GM10248 (cell line): Measurements from ENCODE around the gene EXOSC9.
A peak's percentile ranks its signal among the peaks of the same experiment; 100 is the strongest.

Experiments
- CTCF ChIA-PET: fragments of 300-600 bp; sonication (Branson Sonifier 250); formaldehyde crosslinking; extraction: SDS; loops from one replicate; lab custom pipeline; 2021; ENCODE audit warnings: antibody characterized with exemption; lab: Yijun Ruan, JAX
- POLR2A ChIA-PET: fragments of 350-650 bp; sonication (Branson Sonifier 250); formaldehyde crosslinking; extraction: SDS; loops from one replicate; lab custom pipeline; 2020; ENCODE audit warnings: antibody characterized with exemption; lab: Yijun Ruan, JAX
- DNase-seq: peaks from one replicate; pipeline ENCODE4 v3.0.0; 2012; ENCODE audit errors: extremely low spot score
- CTCF ChIP-seq: IDR thresholded peaks from 2 replicates; pipeline ENCODE4 v1.5.1; 2012; ENCODE audit warnings: mild to moderate bottlenecking, low read depth; ENCODE audit errors: extremely low read depth, missing control alignments, control extremely low read depth

Gene EXOSC9

GRCh38 chr4:121790976-121791375 lies 10.1 kb upstream of the EXOSC9 start:
- POLR2A ChIA-PET: interaction anchor here (1.0 kb wide), 1 partner anchor 94 kb away, joined by 3 read pairs; the partner anchor contains the start of gene ANXA5
- TF ChIP-seq CTCF: no peak
- no peak for DNase-seq
- CTCF ChIA-PET: interaction anchor here (1.2 to 1.4 kb wide), 3 partner anchors 9 to 54 kb away, joined by 3 to 4 read pairs (median 3); no protein-coding TSS in a partner anchor

GRCh38 chr4:121791481-121791880 lies 9.6 kb upstream of the EXOSC9 start:
- no peak for TF ChIP-seq CTCF
- POLR2A ChIA-PET: interaction anchor here (1.0 kb wide), 1 partner anchor 95 kb away, joined by 3 read pairs; the partner anchor contains the start of gene ANXA5
- CTCF ChIA-PET: interaction anchor here (1.2 kb wide), 1 partner anchor 10 kb away, joined by 3 read pairs; no protein-coding TSS in a partner anchor
- no peak for DNase-seq

GRCh38 chr4:121792966-121793365 lies 8.2 kb upstream of the EXOSC9 start:
- ChIA-PET POLR2A (no interaction called here), CTCF (no interaction called here)
- TF ChIP-seq CTCF: no peak
- no peak for DNase-seq

GRCh38 chr4:121794505-121795188 lies 6.5 kb upstream of the EXOSC9 start:
- POLR2A ChIA-PET: interaction anchor here (0.6 kb wide), 1 partner anchor 18 kb away, joined by 3 read pairs; no protein-coding TSS in a partner anchor
- no peak for DNase-seq
- CTCF ChIA-PET: interaction anchor here (0.7 kb wide), 1 partner anchor 9 kb away, joined by 3 read pairs; no protein-coding TSS in a partner anchor
- TF ChIP-seq CTCF: no peak

- ChIA-PET CTCF (interaction anchor here (1.4 to 1.5 kb wide), 2 partner anchors 10 to 18 kb away, joined by 3 to 4 read pairs; no protein-coding TSS in a partner anchor), POLR2A (no interaction called here)
- no peak for TF ChIP-seq CTCF
Measured at GRCh38 chr4:121796283-121796682, 4.8 kb upstream of the EXOSC9 start.

GRCh38 chr4:121799208-121799823 lies 1.8 kb upstream of the EXOSC9 start:
- TF ChIP-seq CTCF: no peak
- POLR2A ChIA-PET: no interaction called here
- CTCF ChIA-PET: interaction anchor here (0.7 to 1.3 kb wide), 3 partner anchors 11 to 24 kb away, joined by 3 read pairs; no protein-coding TSS in a partner anchor
- peak; percentile 17 for DNase-seq

More at GRCh38 chr4:121796283-121796682, 4.8 kb upstream of the EXOSC9 start:
- no peak for DNase-seq
